HG03460 (cell line): ENCODE data around the gene TMEM132D.

Source experiments
- ATAC-seq: cut with Tn5 transposase; IDR thresholded peaks from one replicate; pipeline ENCODE4 v1.9.1; 2021; ENCODE audit not compliant: unreplicated experiment

TMEM132D gene

DNA sequence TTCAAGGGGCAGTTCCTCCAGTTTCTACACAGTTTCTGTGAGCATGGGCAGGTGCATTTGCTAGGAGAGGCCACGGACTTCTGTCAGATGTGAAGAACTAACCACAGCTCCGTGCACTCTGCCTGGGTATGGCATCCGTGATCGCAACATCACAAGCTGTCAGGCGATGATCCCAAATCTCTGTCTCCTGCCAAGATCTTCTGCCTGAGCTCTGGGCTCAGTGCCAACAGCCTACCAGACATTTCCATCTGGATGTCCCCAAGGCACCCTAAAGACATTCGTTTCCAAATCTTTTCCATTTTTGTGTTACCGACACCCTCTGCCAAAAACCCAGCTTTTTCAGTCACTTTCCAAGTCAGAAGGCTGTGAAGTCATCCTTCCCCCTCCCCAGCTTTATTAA is 758.4 kb downstream of the TMEM132D start:
- ATAC-seq, result no peak

DNA sequence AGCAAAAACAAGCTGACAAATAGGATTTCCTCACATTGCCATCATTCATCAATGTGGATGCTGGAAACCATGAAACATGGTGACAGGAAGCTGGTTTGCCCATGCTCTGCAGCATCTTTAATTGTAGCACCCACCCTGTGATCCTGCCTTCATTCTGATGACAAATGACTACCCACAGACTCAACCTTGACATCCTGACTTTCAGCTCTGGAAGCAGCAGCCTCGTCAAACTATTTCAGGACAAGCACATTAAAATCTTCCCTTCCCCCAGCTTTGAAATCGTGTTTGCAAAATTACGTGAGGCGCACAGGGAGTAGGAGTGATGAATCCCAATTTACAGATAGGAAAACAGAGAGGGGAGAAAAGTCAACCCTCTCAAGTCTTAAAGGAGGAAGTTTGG is 765.0 kb downstream of the TMEM132D start:
- ATAC-seq, result no peak

DNA sequence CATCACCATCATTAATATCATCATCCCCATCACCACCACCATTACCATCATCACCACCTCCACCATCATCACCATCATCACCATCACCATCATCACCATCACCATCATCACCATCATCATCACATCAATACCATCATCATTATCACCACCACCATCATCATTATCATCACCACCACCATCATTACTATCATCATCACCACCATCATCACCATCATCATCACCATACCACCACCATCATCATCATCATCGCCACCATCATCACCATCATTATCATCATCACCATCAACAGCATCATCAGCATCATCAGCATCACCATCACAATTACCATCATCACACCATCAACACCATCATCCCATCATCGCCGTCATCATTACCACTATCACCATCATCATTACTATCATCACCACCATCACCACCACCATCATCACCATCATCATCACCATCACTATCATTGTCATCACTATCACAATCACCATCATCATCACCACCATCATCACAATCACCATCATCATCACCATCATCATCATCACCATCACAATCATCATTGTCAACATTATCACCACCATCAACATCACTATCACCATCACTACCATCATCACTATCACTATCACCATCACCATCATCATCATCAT is 767.0 kb downstream of the TMEM132D start:
- ATAC-seq, result no peak

DNA sequence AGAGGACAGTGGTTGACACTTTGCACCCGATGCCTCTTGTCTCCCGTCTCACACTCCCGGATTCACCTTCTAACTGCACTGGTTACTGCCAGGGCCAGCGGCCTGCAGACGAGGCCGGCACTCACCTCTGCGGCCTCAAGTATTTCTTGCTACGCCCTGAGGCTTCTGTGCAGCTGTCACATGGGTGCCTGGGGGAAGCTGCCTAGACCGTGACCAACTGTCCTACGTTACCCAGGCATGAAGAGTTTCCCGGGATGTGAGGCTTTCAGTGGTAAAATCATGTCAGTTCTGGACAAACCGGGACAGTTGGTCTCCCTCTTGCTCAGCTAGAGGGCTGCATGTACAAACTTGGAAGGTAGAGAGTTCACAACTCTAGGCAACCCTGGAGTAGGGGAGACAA is 776.1 kb downstream of the TMEM132D start:
- ATAC-seq, result no peak

DNA sequence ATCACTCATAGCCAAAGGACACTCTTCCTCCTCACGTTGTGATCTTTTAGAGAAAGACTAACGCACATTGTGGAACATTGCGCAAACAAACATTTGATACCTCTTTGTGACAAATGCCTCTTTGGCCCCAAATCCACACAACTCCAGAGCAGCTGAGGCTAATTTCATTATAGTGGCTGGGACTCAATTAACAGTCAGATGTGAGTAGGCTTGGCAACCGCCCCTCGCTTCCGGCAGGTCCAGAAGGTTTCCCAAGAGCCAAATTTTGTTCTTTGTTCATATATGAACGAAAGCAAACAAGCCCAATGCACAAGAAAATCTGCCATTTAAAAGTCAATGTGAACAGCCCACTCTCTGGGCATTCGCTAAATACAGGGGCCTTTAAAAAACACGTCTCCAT is 776.6 kb downstream of the TMEM132D start:
- ATAC-seq, result no peak

DNA sequence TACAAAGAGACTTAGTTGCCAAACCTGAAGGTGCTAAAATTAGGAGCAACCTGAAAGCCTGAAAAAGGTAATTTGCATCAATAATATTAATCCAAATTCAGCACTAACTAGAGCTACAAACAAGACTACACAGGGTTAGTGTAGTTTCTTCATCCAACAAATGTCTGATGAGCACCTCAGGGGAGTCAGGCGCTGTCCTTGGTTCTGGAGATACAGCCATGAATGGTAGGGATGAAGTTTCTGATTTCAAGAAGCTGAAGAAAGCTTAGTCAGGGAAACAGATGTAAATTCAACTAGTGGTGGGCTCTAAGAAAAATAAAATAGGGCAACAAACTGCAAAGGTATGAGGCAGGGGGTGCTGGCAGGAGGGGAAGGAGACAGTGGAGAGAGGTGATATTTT is 784.3 kb downstream of the TMEM132D start:
- no peak for ATAC-seq

DNA sequence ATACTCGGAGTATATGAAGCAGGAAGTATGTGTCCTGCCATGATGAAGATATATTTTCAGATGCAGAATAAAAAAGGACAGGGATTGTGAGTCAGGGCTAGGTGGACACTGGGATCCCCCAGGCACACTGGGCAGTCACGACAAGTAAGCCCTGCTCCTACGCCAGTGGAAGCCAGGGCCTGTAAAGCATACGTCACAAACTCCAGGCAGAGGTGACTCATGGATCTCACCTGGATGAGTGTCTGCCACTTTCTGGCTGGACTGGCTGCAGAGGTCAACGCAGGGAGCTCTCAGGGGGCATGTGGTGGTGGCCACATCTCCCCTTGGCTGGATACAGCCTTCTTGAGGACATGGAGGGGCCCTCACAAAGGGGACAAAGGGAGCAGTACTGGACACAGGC is 788.3 kb downstream of the TMEM132D start:
- ATAC-seq, result no peak

DNA sequence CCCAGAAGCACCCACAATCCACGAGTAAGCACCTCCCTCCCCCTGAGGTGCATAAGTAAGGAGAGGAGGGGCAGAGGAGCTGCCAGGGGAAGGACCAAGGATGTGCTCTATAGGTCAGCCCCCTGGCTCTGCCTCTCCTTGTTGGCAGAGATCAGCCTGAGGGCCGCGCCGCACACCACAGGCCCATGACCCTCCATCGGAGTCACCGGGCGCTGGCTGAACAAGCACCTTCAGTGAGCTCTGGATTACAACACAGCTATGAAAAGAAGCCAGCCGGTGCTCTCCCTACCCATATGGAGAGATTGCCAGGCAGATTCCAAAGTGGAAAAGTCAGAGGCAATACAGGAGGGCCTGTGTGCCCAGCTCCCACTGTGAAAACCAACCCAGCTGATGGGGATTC is 793.2 kb downstream of the TMEM132D start:
- no peak for ATAC-seq

DNA sequence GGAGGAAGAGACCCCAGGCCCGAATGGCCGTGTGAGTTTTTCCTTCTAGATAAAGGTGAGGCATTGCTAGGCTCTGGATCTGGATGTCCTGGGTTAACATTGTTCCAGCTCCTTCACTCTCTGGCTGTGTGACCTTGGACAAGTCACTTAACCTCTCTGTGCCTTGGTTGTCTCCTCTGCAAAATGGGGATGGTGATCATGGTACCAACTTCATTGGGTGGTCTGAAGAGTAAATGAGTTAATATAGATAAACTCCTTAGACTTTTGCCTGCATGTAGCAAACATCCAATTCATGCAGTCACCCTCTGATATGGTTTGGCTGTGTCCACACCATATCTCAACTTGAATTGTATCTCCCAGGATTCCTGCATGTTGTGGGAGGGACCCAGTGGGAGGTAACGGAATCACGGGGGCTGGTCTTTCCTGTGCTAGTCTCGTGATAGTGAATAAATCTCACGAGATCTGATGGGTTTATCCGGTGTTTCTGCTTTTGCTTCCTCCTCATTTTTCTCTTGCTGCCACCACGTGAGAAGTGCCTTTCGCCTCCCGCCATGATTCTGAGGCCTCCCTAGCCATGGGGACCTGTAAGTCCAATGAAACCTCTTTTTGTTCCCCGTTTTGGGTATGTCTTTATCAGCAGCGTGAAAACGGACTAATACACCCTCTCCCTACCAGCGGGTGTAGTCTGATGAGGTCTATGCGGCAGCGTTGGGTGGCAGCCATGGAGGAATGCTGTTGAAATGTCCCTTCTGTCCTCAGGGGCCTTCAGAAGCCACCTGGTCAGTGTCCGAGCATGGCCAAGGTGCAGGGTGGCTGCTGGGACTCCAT is 794.4 kb downstream of the TMEM132D start:
- no peak for ATAC-seq

DNA sequence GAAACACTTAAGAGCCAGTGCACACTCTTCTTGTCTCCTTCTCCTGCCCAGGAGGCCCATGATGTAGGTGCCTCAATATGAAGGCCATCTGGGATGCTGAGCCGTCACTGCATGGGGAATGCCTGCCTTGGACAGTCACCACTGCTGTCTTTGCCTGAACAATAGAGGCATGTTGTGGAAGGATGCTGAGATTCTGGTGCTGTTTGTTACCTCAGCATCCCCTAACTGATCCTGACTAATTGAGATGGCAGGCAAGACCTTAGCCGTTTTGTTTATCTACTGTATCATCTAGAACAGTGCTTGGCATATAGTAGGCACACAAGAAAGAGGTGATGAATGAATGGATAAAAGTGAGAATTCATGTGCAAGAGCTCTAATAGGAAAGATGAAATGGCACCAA is 797.1 kb downstream of the TMEM132D start:
- ATAC-seq, result no peak

DNA sequence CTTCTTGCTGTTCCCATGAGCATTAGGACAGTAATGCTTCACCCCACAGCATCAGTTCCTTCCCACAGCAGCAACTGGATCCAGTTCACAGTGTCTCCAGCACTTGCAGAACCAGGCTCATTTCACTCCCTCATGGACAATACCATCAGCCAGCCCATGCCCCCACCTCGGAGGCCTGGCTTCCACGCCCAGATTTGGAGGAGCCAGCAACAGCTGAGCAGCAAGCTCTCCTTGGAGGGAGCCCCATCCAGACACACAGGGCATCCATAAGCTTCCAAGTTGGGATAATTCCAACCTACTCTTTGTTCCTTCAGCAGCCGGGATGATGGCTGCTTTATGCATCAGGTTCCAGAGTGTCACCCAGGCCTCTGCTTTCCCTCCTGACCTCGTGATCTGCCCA is 800.6 kb downstream of the TMEM132D start:
- ATAC-seq, result no peak

DNA sequence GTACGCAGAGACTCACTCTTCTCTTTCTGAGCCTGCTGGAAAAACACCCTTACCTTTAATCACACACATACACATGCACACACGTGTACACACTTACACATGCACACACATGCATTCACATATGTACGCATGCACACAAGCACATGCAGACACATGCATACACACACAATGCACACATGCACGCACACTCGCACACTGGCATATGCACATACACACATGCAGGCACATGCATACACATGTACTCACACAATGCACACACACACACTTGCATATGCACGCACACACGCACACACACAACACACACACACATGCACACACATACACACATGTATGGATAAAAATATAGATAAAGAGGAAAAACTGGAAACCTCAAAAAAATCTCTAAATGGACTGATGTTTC is 801.6 kb downstream of the TMEM132D start:
- ATAC-seq, result no peak

DNA sequence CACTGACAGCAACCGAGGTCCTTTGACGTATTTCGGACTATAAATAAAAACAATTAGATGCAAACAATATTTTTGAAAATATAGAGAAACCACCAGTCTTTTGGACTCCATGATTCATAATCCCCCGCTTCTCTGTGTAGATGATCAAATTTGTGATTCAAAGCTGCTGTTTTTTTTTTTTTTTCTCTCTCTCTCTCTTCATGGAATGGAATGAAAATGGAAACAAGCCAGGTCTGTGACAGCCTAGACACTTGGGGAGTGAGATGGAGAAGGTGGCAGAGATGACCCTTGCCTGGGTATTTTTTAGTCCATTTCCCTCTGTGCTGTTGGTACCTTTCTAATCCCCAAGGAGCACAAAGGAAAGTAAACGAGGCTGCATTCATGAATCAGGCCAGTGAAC is 802.0 kb downstream of the TMEM132D start:
- no peak for ATAC-seq

DNA sequence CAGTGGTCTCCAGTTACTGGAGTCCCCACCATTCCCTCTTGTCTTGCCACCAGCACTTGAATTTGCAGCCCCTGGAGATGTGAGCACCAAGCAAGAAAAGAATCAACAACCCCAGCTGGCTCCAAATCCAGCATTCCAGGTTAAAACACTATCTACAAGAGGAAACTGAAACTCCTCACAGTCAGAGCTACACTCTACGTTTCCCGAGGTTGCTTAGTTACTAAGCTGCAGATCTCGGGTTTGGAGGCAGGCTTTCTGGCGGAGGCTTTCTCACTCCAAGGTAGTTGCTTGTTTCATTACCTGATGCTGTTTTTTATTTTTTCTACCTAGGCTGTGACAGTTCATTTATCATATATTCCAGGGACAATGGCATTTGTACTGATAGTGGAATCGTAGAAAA is 802.4 kb downstream of the TMEM132D start:
- no peak for ATAC-seq

DNA sequence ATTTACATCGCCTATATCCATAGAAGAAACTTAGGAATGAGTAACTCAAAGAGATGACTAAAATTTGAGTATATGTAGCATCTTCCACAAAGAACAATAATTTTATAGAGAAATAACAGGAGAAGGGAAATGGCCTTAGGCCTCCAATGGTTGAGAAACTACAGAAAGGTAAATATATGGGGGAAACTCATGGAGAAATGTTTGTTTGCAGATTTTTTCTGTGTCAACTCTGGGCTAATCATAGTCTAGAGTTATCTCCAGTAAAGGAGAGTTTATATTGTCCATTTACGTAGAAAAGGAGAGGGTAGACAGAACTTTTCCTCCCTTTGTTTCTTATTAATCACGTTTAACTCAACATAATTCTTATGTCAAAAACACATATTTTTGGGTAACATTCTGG is 806.4 kb downstream of the TMEM132D start:
- no peak for ATAC-seq

DNA sequence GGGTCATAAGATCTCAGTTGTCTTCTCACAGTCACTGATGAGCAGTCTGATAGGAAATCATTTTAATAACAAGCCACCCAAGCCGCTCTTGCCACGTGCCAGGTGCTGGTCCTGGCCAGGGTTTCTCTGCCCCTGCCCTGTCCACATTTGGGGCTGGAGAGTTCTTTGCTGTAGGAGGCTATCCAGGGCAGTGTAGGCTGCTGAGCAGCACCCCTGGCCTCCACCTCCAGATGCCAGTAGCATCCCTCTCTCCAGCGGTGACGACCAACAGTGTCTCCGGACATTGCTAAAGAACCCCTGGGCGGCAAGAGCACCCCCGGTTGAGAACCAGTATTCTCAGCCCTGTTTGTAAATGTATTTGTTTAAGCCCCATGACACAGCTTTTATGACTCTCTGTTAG is 806.9 kb downstream of the TMEM132D start:
- no peak for ATAC-seq

DNA sequence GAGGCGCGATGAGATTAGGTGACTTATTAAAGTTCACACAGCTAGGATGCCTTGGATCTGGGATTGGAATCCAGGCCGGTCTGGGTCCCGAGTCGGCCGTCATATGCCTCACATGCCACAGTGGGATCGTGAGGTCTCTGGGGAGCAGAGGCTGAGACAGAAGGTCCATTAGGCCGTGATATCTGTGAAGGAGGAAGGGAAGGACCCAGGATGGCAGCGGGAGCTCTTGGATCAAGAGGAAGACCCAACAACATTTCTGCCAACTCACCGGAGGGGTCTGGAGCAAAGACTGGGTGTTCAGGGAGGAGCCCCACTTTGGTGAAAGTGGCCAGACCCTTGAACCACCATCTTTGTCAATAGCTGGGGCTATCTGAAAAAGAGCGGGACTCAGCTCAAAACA is 807.6 kb downstream of the TMEM132D start:
- ATAC-seq, result no peak

DNA sequence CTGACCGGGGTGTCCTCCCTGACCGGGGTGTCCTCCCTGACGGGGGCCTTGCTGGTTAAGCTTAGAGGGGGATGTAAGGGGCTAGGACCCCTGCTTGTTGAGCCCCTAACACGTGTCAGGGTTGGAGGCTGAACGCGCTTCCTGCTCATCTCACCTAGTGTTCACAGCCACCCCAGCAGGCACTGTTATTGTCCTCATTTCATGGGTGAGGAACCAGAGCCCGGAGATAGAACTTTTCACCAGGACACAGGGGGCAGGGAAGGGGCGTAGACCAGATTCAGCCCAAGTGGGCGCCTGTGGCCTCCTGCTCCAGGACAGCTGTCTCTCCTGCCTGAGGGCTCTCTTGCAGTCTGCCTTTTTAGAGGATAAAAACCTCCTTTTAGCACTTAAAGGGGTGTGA is 814.2 kb downstream of the TMEM132D start:
- ATAC-seq, result no peak

DNA sequence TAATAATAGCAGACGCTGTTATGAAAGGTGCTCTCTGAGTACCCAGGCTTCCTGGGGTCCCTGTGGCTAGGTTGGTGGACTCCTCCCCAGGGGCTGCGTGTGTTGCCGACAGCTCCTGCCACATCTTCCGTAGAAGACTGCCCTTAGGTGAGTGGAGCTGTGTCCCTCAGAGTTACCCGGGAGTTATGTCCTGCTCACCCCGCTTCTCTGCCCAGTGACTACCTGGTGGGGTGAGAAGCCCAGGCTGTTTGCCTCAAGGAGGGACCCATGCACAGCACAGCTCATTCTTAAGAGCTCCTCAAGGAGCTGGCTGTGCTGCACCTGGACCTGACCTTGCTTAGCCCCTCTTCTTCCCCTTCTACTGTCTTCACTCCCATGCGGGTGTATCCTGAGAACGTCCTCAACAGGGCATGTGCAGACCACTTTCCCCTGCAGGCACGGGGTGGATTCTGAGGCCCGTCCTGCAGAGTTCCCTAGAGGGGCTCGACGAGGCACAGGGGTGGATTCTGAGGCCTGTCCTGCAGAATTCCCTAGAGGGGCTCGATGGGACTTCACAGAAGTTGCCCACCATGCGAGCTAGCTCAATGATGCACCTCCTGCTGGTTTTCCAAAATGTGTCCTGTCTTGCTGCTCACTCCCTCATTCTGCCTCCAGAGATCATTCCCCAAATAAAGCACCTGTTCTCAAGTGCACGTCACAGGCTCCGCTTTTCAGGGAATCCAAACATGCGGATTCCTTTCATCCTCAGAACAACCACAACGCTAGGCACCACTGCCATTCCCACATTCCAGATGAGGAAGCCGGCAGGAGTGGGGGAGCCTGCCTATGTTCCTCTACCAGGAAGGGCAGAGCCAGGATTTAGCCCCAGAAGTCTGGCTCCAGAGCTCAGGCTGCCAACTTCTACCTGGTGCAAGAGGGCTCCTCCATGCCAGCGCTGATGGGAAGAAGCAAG is 818.7 kb downstream of the TMEM132D start:
- ATAC-seq, result no peak

DNA sequence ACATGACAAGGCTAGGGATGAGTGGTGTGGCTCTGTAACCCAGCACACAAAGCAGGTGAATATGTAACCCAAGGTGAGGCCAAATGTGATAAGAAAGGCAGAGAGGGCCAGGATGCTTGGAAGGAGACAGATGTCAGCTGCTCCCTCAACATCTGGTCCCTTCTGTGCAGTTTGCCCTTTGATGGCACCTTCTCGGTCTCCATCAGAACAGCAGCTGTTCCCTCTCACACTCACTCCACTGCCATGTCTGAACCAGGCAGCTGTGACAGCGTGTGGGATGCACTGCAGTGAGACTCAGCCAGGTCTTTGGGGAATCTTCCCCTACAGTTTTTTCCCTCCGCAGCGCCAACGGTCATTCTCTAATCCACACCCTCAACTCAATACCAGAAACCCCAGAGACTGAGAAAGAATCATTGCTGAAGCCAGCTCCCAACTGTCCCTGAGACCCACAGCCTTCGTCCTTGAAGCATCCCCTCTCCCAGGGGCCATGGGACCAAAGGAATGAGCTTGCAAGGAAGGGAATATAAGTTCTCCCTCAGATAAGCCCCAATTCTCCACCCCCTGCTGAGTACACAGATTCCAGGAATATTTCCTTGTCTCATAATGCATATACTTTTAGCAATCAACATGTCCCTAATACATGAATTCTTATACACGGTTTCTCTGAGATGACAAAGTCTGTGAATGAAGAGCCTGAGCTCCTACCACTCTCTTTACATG is 820.5 kb downstream of the TMEM132D start:
- ATAC-seq, result no peak

DNA sequence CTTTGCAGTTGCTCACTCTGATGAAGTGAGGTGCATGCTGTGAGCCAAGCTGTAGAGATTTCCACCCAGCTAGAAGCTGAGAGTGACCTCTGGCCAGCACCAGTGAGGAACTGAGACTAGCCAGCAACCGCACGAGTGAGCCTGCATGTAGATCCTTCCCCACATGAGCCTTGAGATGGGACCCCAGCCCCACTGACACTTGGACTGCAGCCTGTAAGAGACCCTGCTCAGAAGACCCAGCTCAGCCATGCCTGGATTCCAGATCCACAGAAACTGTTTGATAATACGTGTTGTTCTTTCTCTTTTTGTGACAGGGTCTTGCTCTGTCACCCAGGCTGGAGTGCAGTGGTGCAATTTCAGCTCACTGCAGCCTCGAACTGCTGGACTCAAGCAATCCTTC is 821.4 kb downstream of the TMEM132D start:
- no peak for ATAC-seq
